Activated CD4-positive, alpha-beta T cell treated with anti-CD3 and anti-CD28 coated beads, Interleukin-2, amount 50 U/mL, for 24 hours (primary cell): ENCODE measurements around the gene PPP1R15A.
"Not testable (repeated sequence)": the region's sequence is repeated elsewhere in the genome, so short reads cannot be mapped to it uniquely, and the experiment has no call there.

ENCODE experiments used
- DNase-seq, 2 donors: peaks; one replicate each; pipeline ENCODE4 v3.0.0-alpha.2; 2020; ENCODE audit warnings: low read depth in 1 of 2, low spot score in 1 of 2

The PPP1R15A gene

DNA sequence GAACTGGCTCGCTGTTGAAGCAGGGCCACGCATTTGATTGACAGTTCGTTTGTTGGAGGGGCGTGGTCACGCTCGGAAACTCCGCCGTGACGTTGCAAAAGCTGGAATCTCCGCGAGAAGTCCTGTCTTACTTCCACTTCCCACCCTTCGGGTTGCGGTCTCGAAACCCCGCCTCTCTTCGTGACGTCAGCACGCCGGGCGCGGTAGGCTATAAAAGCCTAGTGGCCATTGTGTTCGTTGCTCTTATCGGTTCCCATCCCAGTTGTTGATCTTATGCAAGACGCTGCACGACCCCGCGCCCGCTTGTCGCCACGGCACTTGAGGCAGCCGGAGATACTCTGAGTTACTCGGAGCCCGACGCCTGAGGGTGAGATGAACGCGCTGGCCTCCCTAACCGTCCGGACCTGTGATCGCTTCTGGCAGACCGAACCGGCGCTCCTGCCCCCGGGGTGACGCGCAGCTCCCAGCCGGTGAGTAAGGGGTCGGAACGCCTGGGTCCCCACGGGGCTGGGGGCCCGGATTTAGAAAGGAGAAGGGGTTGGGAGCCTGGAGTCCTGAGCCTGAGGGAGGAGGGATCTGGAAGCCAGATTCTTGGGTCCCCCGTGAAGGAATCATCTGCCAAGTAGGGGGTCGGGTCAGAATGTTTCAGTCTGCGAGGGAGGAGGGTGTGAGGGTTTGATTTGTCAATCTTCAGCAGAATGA is at the start of gene PPP1R15A:
Gene PPP1R15A (plus strand): TSS at position 240 of the 702 bp plus-strand sequence. CDS start 813 bp downstream, outside the sequence.
- DNase-seq: peak; percentile 99 to 100

DNA sequence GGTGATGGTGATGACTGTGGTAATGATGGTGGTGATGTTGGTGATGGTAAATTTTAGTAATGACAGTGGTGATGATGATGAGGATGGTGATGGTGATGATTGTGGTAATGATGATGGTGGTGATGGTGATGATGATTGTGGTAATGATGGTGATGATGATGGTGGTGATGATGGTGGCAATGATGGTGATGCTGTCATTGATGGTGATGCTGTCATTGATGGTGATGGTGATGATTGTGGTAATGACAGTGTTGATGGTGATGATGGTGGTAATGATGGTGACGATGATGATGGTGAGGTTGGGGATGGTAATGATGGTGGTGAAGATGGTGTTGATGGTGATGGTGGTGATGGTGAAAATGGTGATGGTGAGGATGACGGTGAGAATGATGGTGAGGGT is 49.7 kb upstream of the PPP1R15A start:
- DNase-seq: no peak

DNA sequence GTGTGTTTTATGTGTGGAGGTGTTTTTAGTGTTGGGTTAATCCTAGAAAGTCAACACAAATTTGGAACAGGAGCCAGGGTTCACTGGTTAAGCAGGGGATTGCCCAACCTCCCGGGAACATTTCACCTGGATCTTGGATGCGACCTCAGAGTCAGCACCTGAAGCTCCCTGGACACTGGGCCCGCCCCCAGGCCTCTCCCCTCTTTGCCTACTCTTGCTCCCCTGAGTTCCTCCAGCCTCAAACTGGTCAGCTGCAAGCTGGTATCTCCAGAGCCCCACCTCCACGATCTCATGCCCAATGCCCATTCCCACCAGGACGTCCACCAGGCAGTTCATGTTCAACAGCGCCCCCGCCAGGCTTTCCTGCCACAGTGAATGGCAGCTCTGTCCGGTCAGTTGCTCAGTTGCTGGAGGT is 45.6 kb upstream of the PPP1R15A start:
- DNase-seq: no peak

DNA sequence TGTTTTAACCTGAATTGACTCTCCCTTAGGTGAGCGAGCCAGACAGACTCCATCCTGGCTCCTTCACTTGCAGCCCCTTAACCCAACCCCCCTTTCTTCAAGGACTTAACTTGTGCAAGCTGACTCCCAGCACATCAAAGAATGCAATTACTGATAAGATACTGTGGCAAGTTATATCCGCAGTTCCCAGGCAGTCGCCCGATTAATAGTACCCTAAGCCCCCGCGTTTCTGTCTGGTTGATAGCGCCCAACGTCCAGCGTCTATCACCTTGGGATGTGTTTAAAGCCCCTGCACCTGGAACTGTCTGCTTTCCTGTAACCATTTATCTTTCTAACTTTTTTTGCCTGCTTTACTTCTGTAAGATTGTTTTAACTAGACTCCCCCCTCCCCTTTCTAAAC is 42.1 kb upstream of the PPP1R15A start:
- DNase-seq: no peak

DNA sequence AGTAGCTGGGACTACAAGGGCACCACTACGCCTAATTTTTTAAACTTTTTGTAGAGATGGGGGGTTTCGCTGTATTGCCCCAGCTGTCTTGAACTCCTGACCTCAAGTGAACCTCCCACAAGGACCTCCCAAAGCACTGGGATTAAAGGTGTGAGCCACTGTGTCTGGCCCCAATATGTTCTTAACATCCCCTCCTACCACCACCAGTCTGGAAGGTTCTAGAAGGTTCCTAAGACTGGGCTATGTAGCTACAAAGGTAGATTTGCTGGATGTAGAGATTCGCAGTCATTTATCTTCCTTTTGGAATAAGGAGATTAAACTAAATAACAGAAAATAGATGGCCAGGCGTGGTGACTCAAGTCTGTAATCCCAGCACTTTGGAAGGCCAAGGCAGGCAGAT is 41.3 kb upstream of the PPP1R15A start:
- no peak for DNase-seq

DNA sequence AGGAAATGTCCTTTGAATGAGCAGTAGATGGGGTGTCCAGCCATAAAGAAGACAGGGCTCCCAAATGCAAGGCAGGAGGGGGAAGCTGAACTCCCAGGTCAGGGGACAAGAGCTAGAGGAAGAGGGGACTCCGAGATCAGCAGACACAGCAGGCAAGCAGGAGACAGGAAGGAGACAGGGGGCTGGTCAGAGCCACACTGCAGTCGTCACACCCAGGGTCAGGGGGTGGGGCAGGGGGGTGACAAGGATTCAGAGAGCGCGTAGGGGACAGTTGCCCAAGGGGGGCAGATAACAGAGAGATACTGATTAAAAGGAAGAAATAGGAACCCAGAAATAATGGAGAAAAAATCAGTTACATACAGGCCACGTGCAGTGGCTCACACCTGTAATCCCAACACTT is 39.2 kb upstream of the PPP1R15A start:
- DNase-seq: no peak

DNA sequence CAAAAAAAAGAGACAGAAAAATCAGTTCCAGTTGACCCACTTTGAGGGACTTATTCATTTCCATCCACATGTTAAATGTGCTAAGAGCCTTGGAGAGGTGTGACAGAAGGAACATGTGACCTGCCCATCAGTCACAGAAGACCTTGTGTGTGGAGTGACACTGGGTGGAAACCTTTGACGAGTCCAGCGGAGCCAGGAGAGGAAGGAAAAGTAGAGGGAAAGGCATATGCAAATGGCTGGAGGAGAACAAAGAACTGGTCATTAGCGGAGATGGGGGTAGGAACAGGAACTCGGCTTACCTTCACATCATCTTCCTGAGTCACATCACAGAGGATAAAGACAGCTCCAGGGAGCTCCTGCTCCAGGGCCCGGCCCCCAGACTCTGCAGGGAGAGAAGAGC is 38.2 kb upstream of the PPP1R15A start:
- no peak for DNase-seq

DNA sequence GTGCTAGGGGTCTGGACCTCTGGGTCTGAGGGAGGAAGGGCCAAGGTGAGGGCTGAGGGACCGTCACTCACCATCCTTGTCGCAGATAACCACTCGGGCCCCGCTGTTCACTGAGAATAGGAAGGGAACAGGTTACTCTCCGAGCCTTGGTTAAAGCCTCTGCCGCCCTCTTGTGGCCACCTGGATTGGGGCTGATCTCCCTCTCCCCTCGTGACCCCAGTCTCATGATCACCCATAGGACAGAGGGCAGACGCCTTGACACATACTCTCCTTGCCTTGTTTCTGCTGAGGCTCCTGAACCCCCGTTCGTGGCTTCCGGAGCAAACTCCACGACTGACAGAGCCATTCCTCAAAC is 36.5 kb upstream of the PPP1R15A start:
- DNase-seq: peak; percentile 90 to 92

DNA sequence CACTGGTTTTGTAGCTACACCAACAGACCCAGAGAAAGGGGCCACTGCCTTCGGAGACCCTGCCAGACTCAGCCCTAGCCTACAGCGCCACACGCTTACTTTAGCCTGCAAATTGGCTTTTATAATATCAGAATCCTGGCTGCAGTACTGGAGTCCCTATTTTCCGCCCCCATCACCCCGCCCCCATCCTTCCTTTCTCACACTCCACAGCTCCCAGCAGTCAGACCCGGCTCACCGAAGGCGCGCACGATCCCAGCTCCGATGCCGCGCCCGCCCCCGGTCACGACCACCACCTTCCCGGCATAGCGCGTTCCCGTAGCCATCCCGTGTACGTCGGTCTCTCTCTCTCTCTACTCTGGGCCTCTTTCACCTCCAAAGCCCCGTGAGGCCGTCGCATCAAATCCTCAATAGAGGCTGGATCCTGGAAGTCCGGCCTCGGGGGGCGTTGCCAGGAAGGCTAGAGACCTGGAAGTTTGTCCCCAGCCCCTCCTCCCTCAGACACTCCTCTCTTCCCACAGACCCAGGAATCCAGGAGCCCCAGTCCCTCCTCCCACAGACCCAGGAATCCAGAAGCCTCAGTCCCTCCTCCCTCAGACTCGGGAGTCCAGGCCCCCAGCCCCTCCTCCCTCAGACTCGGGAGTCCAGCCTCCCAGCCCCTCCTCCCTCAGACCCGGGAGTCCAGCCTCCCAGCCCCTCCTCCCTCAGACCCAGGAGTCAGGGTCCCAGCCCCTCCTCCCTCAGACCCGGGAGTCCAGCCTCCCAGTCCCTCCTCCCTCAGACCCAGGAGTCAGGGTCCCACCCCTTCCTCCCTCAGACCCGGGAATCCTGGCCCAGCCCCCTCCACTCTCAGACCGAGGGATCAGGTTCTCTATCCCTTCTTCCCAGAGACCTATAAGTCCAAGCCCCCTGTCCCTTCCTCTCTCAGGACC is 35.9 kb upstream of the PPP1R15A start, which contains the start of gene HSD17B14:
Gene HSD17B14 (minus strand): TSS at position 403 of the 929 bp plus-strand sequence. CDS start 80 bp downstream, at position 323.
- no peak for DNase-seq

DNA sequence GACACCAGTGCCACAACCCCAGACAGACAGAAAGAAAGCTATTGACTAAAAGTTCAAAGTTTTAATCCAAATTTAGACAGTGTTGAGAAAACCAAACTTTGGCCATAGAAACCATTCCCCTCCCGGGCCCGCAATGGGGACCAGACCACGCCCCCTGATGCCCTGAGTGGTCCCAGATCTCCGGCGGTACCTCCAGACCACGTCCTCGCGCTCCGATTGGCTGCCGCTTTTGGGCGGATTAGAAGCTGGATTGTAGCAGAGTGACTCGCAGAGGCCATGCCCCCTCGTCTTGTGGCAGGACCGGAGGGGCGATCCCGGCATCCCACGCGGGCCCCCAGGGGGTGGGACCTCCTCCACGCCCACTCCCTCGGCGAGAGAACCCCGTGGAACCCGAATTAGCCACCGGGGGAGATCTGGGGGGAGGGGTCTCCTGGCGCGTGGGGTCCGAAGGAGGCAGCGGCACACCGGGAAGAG is 35.1 kb upstream of the PPP1R15A start:
- DNase-seq: peak; percentile 39 to 74

DNA sequence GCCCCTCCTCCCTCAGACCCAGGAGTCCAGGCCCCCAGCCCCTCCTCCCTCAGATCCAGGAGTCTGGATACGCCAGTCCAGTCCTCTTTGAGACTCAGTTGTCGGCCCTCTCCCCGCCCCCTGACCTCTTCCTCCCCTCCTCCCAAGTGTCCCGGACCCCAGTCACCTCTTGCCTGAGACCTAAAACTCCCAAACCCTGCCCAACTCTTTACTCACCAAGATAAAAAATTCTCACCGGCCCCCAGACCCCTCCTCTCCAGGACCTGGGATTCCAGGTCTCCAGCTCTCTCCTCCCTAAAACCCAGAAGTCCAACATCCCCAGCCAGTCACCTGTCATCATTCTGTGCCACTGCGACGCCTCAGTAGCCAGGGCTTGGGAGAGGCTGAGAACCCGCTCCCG is 34.5 kb upstream of the PPP1R15A start:
- DNase-seq: no peak

DNA sequence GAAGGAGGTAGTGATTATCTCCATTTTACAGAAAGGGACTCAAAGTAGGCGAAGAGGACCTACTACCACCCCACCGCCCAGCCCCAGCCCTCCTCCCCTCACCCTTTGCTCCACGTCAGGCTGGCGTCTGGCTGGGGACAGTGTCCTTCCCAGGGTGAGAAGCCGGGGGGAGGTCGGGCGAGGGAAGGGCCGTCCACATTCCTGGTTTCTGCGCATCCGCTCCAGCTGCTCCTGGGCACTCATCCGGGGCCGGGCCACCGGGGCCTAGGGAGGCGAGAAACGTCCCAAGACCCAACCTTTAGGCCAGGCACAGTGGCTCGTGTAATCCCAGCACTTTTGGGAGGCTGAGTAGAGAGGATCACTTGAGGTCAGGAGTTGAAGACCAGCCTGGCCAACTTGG is 31.2 kb upstream of the PPP1R15A start:
- DNase-seq: no peak

DNA sequence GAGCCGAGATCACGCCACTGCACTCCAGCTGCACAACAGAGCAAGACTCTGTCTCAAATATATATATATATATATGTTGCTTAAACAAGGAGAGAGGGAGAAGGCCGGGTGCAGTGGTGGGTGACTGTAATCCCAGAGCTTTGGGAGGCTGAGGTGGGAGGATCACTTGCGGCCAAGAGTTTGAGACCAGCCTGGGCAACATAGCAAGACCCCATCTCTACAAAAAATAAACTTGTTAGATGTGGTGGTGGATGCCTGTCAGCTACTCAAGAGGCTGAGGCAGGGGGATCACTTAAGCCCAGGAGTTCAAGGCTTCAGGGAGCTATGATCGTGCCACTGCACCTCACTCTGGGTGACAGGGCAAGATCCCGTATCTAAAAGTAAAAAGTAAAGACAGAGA is 30.6 kb upstream of the PPP1R15A start:
- no peak for DNase-seq

DNA sequence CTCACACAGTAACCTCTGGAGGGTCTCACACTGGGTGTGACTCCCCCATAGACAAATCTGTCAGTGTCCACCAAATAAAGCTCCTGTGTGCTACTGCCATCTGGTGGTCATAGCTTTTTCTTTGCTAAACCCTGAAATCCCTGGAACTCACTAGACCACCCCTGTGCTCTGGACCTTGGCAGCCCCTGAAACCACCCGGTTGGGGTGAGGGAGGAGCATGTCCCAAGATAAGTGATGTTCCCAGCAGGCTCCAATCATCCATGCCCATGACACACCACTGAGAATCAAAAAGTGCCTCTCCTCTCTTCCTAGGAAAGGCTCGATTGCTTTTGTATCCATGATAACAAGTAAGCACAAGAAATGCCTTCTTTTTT is 29.4 kb upstream of the PPP1R15A start:
- DNase-seq: peak in 1 of 2 donors; percentile 31

DNA sequence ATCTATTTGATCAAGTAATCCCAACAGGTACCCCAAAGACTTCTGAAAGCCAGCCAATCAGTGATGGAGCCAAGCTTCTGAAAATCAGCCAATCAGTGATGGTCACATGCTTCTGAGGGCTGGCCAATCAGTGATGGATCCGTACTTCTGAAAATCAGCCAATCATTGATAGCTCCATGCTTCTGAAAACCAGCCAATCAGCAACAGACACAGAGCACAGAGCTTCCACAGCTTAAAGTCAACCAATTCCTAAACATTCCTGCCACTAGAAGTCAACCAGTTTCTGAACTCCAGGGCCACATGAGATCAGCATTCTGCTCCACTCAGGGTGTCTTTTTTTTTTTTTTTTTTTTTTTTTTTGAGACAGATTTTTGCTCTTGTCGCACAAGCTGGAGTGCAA is 27.7 kb upstream of the PPP1R15A start:
- DNase-seq: no peak

DNA sequence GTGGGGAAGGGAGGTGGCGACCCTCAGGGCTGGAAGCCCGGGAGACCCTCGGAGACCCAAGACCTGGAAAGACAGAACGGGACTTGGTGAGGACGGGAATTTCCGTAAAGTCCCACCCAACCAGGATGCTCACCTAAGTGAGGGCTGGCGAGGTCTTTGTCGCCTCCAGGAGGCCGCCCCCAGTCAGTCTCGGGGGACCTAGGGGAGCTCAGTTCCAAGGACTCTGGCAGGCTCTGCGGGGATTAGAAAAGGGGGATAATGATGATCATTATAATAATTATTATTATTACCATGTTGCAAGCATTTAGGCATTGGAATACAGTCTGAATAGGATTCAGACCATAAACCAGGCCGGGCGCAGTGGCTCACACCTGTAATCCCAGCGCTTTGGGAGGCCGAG is 26.8 kb upstream of the PPP1R15A start:
- DNase-seq: no peak

DNA sequence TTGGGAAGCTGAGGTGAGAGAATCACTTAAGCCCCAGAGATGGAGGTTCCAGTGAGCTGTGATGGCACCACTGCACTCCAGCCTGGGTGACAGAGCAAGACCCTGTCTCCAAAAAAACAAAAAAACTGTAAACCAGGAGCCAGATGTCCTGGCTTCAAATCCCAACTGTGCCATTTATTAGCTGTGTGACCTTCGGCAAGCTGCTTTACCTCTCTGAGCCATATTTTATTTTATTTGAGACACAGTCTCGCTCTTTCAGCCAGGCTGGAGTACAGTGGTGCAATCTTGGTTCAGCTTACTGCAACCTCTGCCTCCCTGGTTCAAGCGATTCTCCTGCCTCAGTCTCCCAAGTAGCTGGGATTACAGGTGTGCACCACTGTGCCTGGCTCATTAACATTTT is 25.6 kb upstream of the PPP1R15A start:
- not testable (repeated sequence) for DNase-seq

DNA sequence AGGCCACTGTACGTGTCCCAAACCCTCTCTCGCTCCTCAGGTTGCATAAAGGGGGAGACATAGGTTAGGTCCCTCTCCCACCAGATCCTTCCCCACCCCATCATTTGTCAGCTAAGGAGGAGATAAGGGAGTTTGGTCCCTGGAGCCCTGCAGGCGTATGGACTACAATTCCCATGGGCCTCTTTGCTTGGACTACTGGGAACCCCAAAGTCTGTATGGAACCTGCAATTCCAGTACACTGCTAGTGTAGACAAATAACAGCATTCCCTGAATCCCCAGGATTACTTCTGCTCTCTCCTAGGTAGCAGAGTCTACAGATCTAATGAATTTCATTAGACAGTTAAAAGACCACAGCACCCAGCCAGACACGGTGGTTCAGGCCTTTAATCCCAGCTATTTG is 19.9 kb upstream of the PPP1R15A start:
- DNase-seq: no peak

DNA sequence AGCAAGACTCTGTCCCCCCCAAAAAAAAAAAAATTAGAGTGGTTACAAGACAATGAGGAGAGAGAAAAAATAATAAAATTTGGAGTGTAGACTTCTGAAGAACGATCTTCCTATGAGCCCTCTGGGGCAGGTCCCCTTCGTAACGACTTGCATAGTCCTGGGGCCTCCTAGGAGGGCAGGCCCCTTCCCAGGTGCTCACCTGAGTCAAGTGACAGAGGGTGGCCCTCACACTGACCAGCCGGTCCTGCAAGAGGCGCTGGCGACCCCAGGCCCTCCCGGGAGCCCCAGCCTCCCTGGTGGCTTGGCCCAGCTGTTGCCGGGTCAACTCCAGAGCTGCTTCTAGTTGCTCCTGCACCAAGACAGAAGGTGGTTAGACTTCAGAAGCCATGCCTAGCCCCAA is 18.7 kb upstream of the PPP1R15A start:
- no peak for DNase-seq

DNA sequence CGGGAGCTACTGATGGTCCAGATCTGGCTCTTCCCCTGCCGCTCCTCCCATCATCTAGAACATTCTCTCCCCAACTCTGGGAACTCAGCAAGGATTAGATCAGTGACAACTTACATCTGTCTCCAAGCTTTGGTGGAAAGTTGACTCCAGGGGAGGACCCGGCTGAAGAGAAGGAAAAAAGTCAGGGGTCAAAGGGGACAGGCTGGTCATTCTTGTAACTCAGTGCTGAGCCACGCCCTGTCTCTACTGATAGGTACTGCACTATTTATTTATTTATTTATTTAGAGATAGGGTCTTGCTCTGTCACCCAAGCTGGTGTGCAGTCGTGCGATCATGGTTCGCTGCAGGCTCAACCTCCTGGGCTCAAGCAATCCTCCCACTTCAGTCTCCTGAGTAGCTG is 18.1 kb upstream of the PPP1R15A start:
- DNase-seq: no peak

DNA sequence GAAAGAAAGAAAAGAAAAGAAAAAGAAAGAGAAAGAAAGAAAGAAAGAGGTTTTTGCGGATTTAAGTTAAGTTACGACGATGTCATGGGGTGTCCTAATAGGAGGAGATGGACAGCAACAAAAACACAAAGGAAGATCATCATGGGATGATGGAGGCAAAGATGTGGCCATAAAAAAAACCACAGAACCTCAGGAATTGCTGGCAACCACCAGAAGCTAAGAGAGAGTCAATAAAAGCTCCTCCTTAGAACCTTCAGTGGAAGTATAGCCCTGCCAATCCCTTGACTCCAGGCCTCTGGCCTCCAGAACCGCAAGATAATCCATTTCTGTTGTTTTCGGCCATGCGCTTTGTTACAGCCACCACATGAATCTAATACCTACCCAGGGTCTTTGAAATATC is 15.3 kb upstream of the PPP1R15A start:
- no peak for DNase-seq
